Hepatocyte (in vitro differentiated cells): ENCODE measurements around the gene VASH1. TPM values are rescaled to one million over a fixed set of nuclear protein-coding genes. Genes with fewer than 3 reads are reported as not detected.
"Not testable (repeated sequence)": the region's sequence is repeated elsewhere in the genome, so short reads cannot be mapped to it uniquely, and the experiment has no call there.

Source experiments
- DNase-seq: peaks from one replicate; pipeline ENCODE4 v3.0.0-alpha.2; 2016; ENCODE audit warnings: low spot score
- H2AFZ ChIP-seq: fragments of 200-600 bp; sonication (generic); 2 replicates; pipeline ENCODE4 v1.6.0; 2016; ENCODE audit warnings: antibody characterized with exemption, mild to moderate bottlenecking
- H3K27ac ChIP-seq: fragments of 200-600 bp; sonication (generic); 2 replicates; pipeline ENCODE4 v1.5.1; 2016; ENCODE audit warnings: mild to moderate bottlenecking
- H3K27me3 ChIP-seq: fragments of 200-600 bp; sonication (generic); 2 replicates; pipeline ENCODE4 v1.6.1; 2016
- H3K36me3 ChIP-seq: fragments of 200-600 bp; sonication (generic); replicated peaks from 2 replicates; pipeline ENCODE4 v1.5.1; 2016; ENCODE audit warnings: low read depth; ENCODE audit not compliant: insufficient read depth
- H3K4me1 ChIP-seq: fragments of 200-600 bp; sonication (generic); 2 replicates; pipeline ENCODE4 v1.5.1; 2016; ENCODE audit warnings: mild to moderate bottlenecking, moderate library complexity; ENCODE audit not compliant: insufficient read depth
- H3K4me2 ChIP-seq: fragments of 200-600 bp; sonication (generic); 2 replicates; pipeline ENCODE4 v1.6.0; 2016
- H3K4me3 ChIP-seq: fragments of 200-600 bp; sonication (generic); 2 replicates; pipeline ENCODE4 v1.5.1; 2016; ENCODE audit warnings: mild to moderate bottlenecking
- H3K79me2 ChIP-seq: fragments of 200-600 bp; sonication (generic); 2 replicates; pipeline ENCODE4 v1.6.0; 2017; ENCODE audit warnings: mild to moderate bottlenecking
- H3K9me2 ChIP-seq: fragments of 200-600 bp; sonication (generic); replicated peaks from 2 replicates; pipeline ENCODE4 v1.6.0; 2017; ENCODE audit warnings: mild to moderate bottlenecking; ENCODE audit not compliant: insufficient read depth
- H3K9me3 ChIP-seq: fragments of 200-600 bp; sonication (generic); 2 replicates; pipeline ENCODE4 v1.5.1; 2016; ENCODE audit warnings: low read depth, mild to moderate bottlenecking
- H4K20me1 ChIP-seq: fragments of 200-600 bp; sonication (generic); 2 replicates; pipeline ENCODE4 v1.6.0; 2016; ENCODE audit warnings: mild to moderate bottlenecking; ENCODE audit not compliant: insufficient read depth, poor library complexity, severe bottlenecking
- CTCF ChIP-seq: fragments of 200-600 bp; sonication (generic); IDR thresholded peaks from 2 replicates; pipeline ENCODE4 v1.5.1; 2016; ENCODE audit warnings: antibody characterized with exemption, mild to moderate bottlenecking; ENCODE audit not compliant: poor library complexity
- EZH2 ChIP-seq: fragments of 200-600 bp; sonication (generic); IDR thresholded peaks from 2 replicates; pipeline ENCODE4 v1.6.1; 2016; ENCODE audit warnings: antibody characterized with exemption, mild to moderate bottlenecking, borderline replicate concordance
- EZH2phosphoT487 ChIP-seq: fragments of 200-600 bp; sonication (generic); IDR thresholded peaks from one replicate; pipeline ENCODE4 v1.6.1; 2018; ENCODE audit warnings: antibody characterized with exemption, mild to moderate bottlenecking, low read depth, moderate library complexity; ENCODE audit not compliant: unreplicated experiment, severe bottlenecking
- WGBS: methylation state at CpG from one replicate; pipeline ENCODE4 v1.1.6; 2016; ENCODE audit warnings: low lambda C conversion rate; ENCODE audit errors: missing lambda C conversion rate; 5-methylcytosine and 5-hydroxymethylcytosine counted together
- polyA plus RNA-seq: library from polyadenylated mRNA; unstranded; fragments of >200 nt; fragmentation: Nextera tagmentation; extraction: Ambion mirVana; gene quantifications from 2 replicates; pipeline ENCODE4 v1.2.1, GENCODE V29; 2016
- total RNA-seq: library from RNA; depleted of rRNA; stranded (reverse); fragments of >200 nt; gene quantifications from 2 replicates; pipeline ENCODE4 v1.2.3, GENCODE V29; 2014

VASH1 gene
- total and polyA plus RNA-seq, 2 experiments from 2014 or later = 4.8 to 6.3 TPM

GRCh38 chr14:76720382-76720813, 40.9 kb upstream of the VASH1 start:
- no peaks in the 10 kb centered on the region for H3K36me3 ChIP-seq
- no peak overlapping the region for H3K4me2 ChIP-seq
- H3K79me2 ChIP-seq = no peaks in the 10 kb centered on the region
- H3K27me3 ChIP-seq = no peaks in the 10 kb centered on the region
- H3K9me3 ChIP-seq = no peaks in the 10 kb centered on the region
- H2AFZ ChIP-seq = no peak overlapping the region
- DNase-seq = peak; percentile 61
- H3K4me1 ChIP-seq = no peaks in the 10 kb centered on the region
- no peaks in the 10 kb centered on the region for H4K20me1 ChIP-seq
- no peak for TF ChIP-seq EZH2phosphoT487
- no peak for TF ChIP-seq CTCF
- TF ChIP-seq EZH2 = no peak
- no peaks in the 10 kb centered on the region for H3K9me2 ChIP-seq
- WGBS = 55% methylated on average over 3 of the region's 3 CpGs
- H3K4me3 ChIP-seq = no peak overlapping the region
- no peak overlapping the region for H3K27ac ChIP-seq

GRCh38 chr14:76721506-76721905, 39.8 kb upstream of the VASH1 start:
- not testable (repeated sequence) for H3K79me2 ChIP-seq, DNase-seq, H3K36me3 ChIP-seq, H3K9me3 ChIP-seq, H4K20me1 ChIP-seq, H3K27me3 ChIP-seq, H3K4me1 ChIP-seq, H3K4me2 ChIP-seq, H3K9me2 ChIP-seq, H3K4me3 ChIP-seq, H3K27ac ChIP-seq, H2AFZ ChIP-seq
- 95% methylated on average over 11 of the region's 11 CpGs for WGBS

- no peaks in the 10 kb centered on the region for H3K9me3 ChIP-seq
- H3K4me3 ChIP-seq = no peak overlapping the region
- WGBS = 72% methylated on average over 8 of the region's 8 CpGs
- H3K9me2 ChIP-seq = no peaks in the 10 kb centered on the region
- no peak overlapping the region for H3K27ac ChIP-seq
- no peak for DNase-seq
- H3K4me1 ChIP-seq = no peaks in the 10 kb centered on the region
- TF ChIP-seq CTCF (no peak), EZH2phosphoT487 (no peak), EZH2 (no peak)
- no peaks in the 10 kb centered on the region for H3K36me3 ChIP-seq
- H3K4me2 ChIP-seq = no peak overlapping the region
- no peak overlapping the region for H2AFZ ChIP-seq
- H3K27me3 ChIP-seq = peaks cover 4% of the 10 kb centered on the region
- H3K79me2 ChIP-seq = no peaks in the 10 kb centered on the region
- no peaks in the 10 kb centered on the region for H4K20me1 ChIP-seq
These were observed 36.4 kb upstream of the VASH1 start for GRCh38 chr14:76724651-76725550.

DNA sequence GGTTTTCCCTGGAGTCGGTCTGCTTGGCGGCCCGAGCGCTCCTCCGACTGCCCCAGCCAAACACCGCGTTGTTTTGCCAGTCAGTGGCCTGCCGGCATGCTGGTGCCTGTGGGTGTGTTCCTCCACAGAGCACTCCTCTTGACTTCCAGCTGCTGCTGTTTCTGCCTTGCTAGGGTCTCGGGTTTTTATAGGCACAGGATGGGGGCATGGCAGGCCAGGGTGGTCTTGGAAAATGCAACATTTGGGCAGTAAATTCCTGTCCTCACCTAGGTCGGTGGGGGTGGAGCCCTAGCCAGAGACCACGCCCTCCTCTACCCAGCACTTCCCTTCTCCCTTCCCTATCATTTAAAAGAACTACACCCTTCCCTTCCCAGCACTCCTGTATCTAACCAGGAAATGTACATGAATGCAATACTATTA, 34.7 kb upstream of the VASH1 start:
- Histone ChIP-seq H3K9me3 (no peaks in the 10 kb centered on the region), H3K4me2 (no peak overlapping the region), H2AFZ (no peak overlapping the region), H4K20me1 (no peaks in the 10 kb centered on the region), H3K36me3 (no peaks in the 10 kb centered on the region), H3K9me2 (no peaks in the 10 kb centered on the region), H3K27me3 (peaks cover 4% of the 10 kb centered on the region), H3K27ac (no peak overlapping the region), H3K4me1 (no peaks in the 10 kb centered on the region), H3K79me2 (no peaks in the 10 kb centered on the region), H3K4me3 (no peak overlapping the region)
- 56% methylated on average over 11 of the region's 11 CpGs for WGBS
- DNase-seq = no peak
- no peak for TF ChIP-seq EZH2phosphoT487
- TF ChIP-seq EZH2 = no peak
- TF ChIP-seq CTCF = no peak
